Neuronal stem cell (in vitro differentiated cells): ENCODE measurements around the gene CAMTA1.
A peak's percentile ranks its signal among the peaks of the same experiment; 100 is the strongest.

Source experiments
- DNase-seq: peaks from one replicate; pipeline ENCODE4 v3.0.0-alpha.2; 2013; ENCODE audit warnings: low spot score
- H2AFZ ChIP-seq: one replicate; pipeline ENCODE4 v1.6.1; 2013; ENCODE audit warnings: mild to moderate bottlenecking, low read length, inconsistent platforms
- H2AK5ac ChIP-seq: 2 replicates; pipeline ENCODE4 v1.6.1; 2013; ENCODE audit warnings: low read depth, mild to moderate bottlenecking, inconsistent platforms, low read length, moderate library complexity, mixed read lengths
- H2BK120ac ChIP-seq: 2 replicates; pipeline ENCODE4 v1.6.1; 2013; ENCODE audit warnings: low read depth, mild to moderate bottlenecking, inconsistent platforms, low read length, moderate library complexity, mixed read lengths
- H2BK12ac ChIP-seq: one replicate; pipeline ENCODE4 v1.6.1; 2013; ENCODE audit warnings: low read length, inconsistent platforms
- H2BK15ac ChIP-seq: 2 replicates; pipeline ENCODE4 v1.6.1; 2013; ENCODE audit warnings: mild to moderate bottlenecking, low read length, inconsistent platforms, mixed read lengths
- H2BK5ac ChIP-seq: one replicate; pipeline ENCODE4 v1.6.1; 2013; ENCODE audit warnings: inconsistent platforms, mild to moderate bottlenecking, low read length, moderate library complexity
- H3K14ac ChIP-seq: one replicate; pipeline ENCODE4 v1.6.1; 2013; ENCODE audit warnings: low read length, inconsistent platforms
- H3K18ac ChIP-seq: 2 replicates; pipeline ENCODE4 v1.6.1; 2013; ENCODE audit warnings: low read length, inconsistent platforms
- H3K23ac ChIP-seq: 2 replicates; pipeline ENCODE4 v1.6.1; 2013; ENCODE audit warnings: low read depth, mild to moderate bottlenecking, mixed read lengths, low read length, inconsistent platforms; ENCODE audit not compliant: poor library complexity
- H3K27ac ChIP-seq: replicated peaks from 3 replicates; pipeline ENCODE4 v1.5.1; 2013; ENCODE audit warnings: low read length, inconsistent platforms
- H3K27me3 ChIP-seq, 3 experiments: 2 replicates each; pipeline ENCODE4 v1.6.1; 2013; ENCODE audit warnings: low read length in 3 of 3, mild to moderate bottlenecking in 2 of 3, inconsistent platforms in 1 of 3, low read depth in 1 of 3, mixed read lengths in 1 of 3, moderate library complexity in 1 of 3; ENCODE audit not compliant: control insufficient read depth in 3 of 3, insufficient read depth in 3 of 3
- H3K36me3 ChIP-seq, 2 donors: replicated peaks in 1 of 2; 2 replicates each; pipeline ENCODE4 v1.6.1; 2013; ENCODE audit warnings: low read length in 2 of 2; ENCODE audit not compliant: control insufficient read depth in 2 of 2, insufficient read depth in 2 of 2
- H3K4ac ChIP-seq: 2 replicates; pipeline ENCODE4 v1.6.1; 2013; ENCODE audit warnings: inconsistent platforms, mild to moderate bottlenecking, low read length, moderate library complexity
- H3K4me1 ChIP-seq, 2 donors: 1 replicate in 1 of 2; 2 replicates in 1 of 2; pipeline ENCODE4 v1.6.1; 2013; ENCODE audit warnings: low read length in 2 of 2, low read depth in 1 of 2; ENCODE audit not compliant: control insufficient read depth in 2 of 2, insufficient read depth in 1 of 2
- H3K4me2 ChIP-seq: one replicate; pipeline ENCODE4 v1.6.1; 2013; ENCODE audit warnings: mild to moderate bottlenecking, low read length, inconsistent platforms; ENCODE audit not compliant: insufficient read depth, poor library complexity, severe bottlenecking
- H3K4me3 ChIP-seq, 2 donors: 2 replicates each; pipeline ENCODE4 v1.5.1; 2013; ENCODE audit warnings: low read length in 2 of 2, mild to moderate bottlenecking in 2 of 2, inconsistent platforms in 1 of 2, moderate library complexity in 1 of 2
- H3K79me1 ChIP-seq: one replicate; pipeline ENCODE4 v1.6.1; 2013; ENCODE audit warnings: low read depth, mild to moderate bottlenecking, inconsistent platforms, low read length, moderate library complexity
- H3K9ac ChIP-seq: one replicate; pipeline ENCODE4 v1.6.1; 2013; ENCODE audit warnings: mild to moderate bottlenecking, low read depth, low read length, inconsistent platforms; ENCODE audit not compliant: poor library complexity
- H3K9me3 ChIP-seq, 2 donors: replicated peaks in 1 of 2; 2 replicates each; pipeline versions ENCODE3 to v1.6.1; 2013; ENCODE audit warnings: low read length in 2 of 2, mild to moderate bottlenecking in 2 of 2, inconsistent platforms in 1 of 2, low read depth in 1 of 2, mixed read lengths in 1 of 2, moderate library complexity in 1 of 2; ENCODE audit not compliant: control insufficient read depth in 2 of 2, insufficient read depth in 1 of 2
- H4K8ac ChIP-seq: one replicate; pipeline ENCODE4 v1.6.1; 2013; ENCODE audit warnings: low read depth, mild to moderate bottlenecking, inconsistent platforms, low read length, moderate library complexity
- H4K91ac ChIP-seq: one replicate; pipeline ENCODE4 v1.6.1; 2013; ENCODE audit warnings: low read length, low read depth, mild to moderate bottlenecking, inconsistent platforms; ENCODE audit not compliant: poor library complexity
- whole genome bisulfite sequencing, 2 donors: extraction: QIAGEN DNeasy Blood & Tissue Kit; methylation state at CpG; one replicate each; pipeline ENCODE4 v1.1.7; 2013; ENCODE audit warnings: missing lambda C conversion rate in 2 of 2, mixed read lengths in 1 of 2; ENCODE audit not compliant: insufficient read length in 2 of 2, insufficient replicate concordance in 1 of 2; ENCODE audit errors: extremely low coverage in 2 of 2; 5-methylcytosine and 5-hydroxymethylcytosine counted together

Gene CAMTA1

GRCh38 chr1:7406641-7407543 lies 621.6 kb downstream of the CAMTA1 start:
- H2BK5ac ChIP-seq, result no peak overlapping the region
- no peak overlapping the region for H2AK5ac ChIP-seq
- no peak overlapping the region for H4K91ac ChIP-seq
- H2BK120ac ChIP-seq, result no peak overlapping the region
- H2BK15ac ChIP-seq, result no peak overlapping the region
- peaks cover 0 to 2% of the 10 kb centered on the region in 2 donors for H3K4me1 ChIP-seq
- H3K27ac ChIP-seq, result no peak overlapping the region
- no peak for DNase-seq
- no peak overlapping the region for H3K18ac ChIP-seq
- H2AFZ ChIP-seq, result no peak overlapping the region
- H3K4ac ChIP-seq, result no peak overlapping the region
- H3K4me3 ChIP-seq, result no peak overlapping the region
- no peak overlapping the region for H4K8ac ChIP-seq
- peaks cover 0 to 1% of the 10 kb centered on the region in 2 donors for H3K9me3 ChIP-seq
- peaks cover 2% of the 10 kb centered on the region for H3K79me1 ChIP-seq
- no peak overlapping the region for H2BK12ac ChIP-seq
- H3K9ac ChIP-seq, result no peak overlapping the region
- no peak overlapping the region for H3K14ac ChIP-seq
- no peaks in the 10 kb centered on the region for H3K27me3 ChIP-seq
- WGBS, 2 donors, result no CpG with 5 or more reads among the region's 18 CpGs
- H3K36me3 ChIP-seq, result no peaks in the 10 kb centered on the region
- no peak overlapping the region for H3K4me2 ChIP-seq
- H3K23ac ChIP-seq, result peak overlapping the region; percentile 75

DNA sequence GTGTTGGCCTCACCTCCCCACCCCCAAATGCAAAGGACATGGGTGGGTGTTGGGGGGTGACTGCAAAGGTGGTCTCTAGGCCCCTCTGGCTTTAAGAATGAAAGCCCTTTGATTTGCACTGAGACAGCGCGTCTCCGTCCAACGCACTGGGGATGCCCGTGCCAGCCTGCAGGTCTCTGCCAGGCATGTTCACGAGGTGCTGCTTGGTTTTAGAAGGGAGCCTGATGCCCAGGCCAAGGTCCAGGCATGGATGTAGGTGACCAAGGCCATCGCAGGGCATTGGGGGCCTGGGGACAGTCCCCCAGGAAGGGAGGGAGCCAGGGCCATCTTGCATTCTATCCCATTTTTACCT lies 622.3 kb downstream of the CAMTA1 start:
- WGBS, 2 donors, result no CpG with 5 or more reads among the region's 7 CpGs
- no peak overlapping the region for H2AK5ac ChIP-seq
- H3K9ac ChIP-seq, result no peak overlapping the region
- no peaks in the 10 kb centered on the region for H3K36me3 ChIP-seq
- no peak overlapping the region for H3K14ac ChIP-seq
- H4K91ac ChIP-seq, result no peak overlapping the region
- no peak overlapping the region for H3K4me3 ChIP-seq
- H2BK120ac ChIP-seq, result no peak overlapping the region
- H2BK5ac ChIP-seq, result peak overlapping the region; percentile 39
- H3K23ac ChIP-seq, result peak overlapping the region; percentile 75
- peaks cover 0 to 2% of the 10 kb centered on the region in 2 donors for H3K4me1 ChIP-seq
- H3K27ac ChIP-seq, result no peak overlapping the region
- no peak overlapping the region for H3K4me2 ChIP-seq
- no peak overlapping the region for H2BK15ac ChIP-seq
- H3K79me1 ChIP-seq, result peaks cover 2% of the 10 kb centered on the region
- DNase-seq, result no peak
- H3K18ac ChIP-seq, result peak overlapping the region; percentile 64
- peaks cover 0 to 1% of the 10 kb centered on the region in 2 donors for H3K9me3 ChIP-seq
- H4K8ac ChIP-seq, result no peak overlapping the region
- H2BK12ac ChIP-seq, result no peak overlapping the region
- no peaks in the 10 kb centered on the region for H3K27me3 ChIP-seq
- H2AFZ ChIP-seq, result no peak overlapping the region
- H3K4ac ChIP-seq, result no peak overlapping the region

DNA sequence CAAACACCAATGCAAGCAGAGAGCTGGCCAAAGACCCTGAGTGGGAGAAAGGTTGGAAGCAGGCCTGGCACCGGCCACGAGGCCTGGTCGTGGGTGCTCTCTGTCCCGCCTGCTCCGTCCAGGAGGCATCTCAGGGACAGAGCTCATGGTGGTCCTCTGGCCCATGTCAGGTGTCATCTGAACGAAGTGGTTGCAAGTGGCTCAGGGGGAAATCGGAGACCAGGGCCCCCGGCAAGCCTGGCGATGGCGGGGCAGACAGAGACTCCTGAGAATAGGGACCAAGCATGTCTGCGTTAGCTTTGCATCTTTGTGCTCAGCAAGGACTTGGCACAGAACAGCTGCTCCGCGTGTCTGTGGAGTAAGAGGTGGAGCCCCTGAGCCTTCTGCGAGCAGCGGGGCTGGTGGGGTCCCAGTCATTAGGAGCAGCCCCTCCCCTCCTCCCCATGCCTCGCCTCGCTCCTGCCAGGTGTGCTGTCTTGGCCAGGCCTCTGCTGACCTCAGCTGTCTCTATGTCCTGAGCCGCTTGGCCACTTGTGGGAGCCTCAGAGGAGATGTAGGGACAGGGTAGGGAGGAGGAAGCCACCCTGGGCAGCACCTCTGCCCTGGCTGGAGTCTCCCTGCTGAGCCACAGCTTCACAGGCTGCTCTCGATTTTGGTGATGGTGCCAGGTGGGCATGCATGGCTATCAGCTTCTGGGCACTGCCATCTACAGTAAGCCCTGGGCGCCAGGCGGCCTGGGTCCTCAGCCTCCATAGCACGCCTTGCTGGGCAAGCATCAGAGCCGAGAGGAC lies 622.9 kb downstream of the CAMTA1 start:
- Histone ChIP-seq H4K91ac (no peak overlapping the region), H2BK5ac (peak overlapping the region; percentile 39), H3K4me2 (no peak overlapping the region), H3K79me1 (peaks cover 2% of the 10 kb centered on the region), H3K4me3 (no peak overlapping the region), H3K14ac (peak overlapping the region; percentile 89), H2AK5ac (no peak overlapping the region), H2AFZ (no peak overlapping the region), H3K36me3 (no peaks in the 10 kb centered on the region), H3K18ac (peak overlapping the region; percentile 80), H3K4me1 (peaks cover 0 to 2% of the 10 kb centered on the region in 2 donors), H3K9me3 (peaks cover 0 to 1% of the 10 kb centered on the region in 2 donors), H3K4ac (no peak overlapping the region), H3K23ac (peak overlapping the region; percentile 73), H2BK120ac (no peak overlapping the region), H4K8ac (no peak overlapping the region), H2BK12ac (peak overlapping the region; percentile 41), H3K27me3 (no peaks in the 10 kb centered on the region), H3K27ac (no peak overlapping the region), H3K9ac (peak overlapping the region; percentile 21), H2BK15ac (no peak overlapping the region)
- no CpG with 5 or more reads among the region's 23 CpGs for WGBS, 2 donors
- no peak for DNase-seq

GRCh38 chr1:7408771-7409150 lies 623.5 kb downstream of the CAMTA1 start:
- Histone ChIP-seq H2AFZ (no peak overlapping the region), H3K14ac (peak overlapping the region; percentile 89), H3K9ac (peak overlapping the region; percentile 12), H3K36me3 (no peaks in the 10 kb centered on the region), H3K4ac (no peak overlapping the region), H2BK12ac (no peak overlapping the region), H3K27ac (no peak overlapping the region), H3K23ac (peak overlapping the region; percentile 73), H3K4me1 (peaks cover 0 to 2% of the 10 kb centered on the region in 2 donors), H2BK120ac (no peak overlapping the region), H2BK5ac (peak overlapping the region; percentile 39), H4K8ac (no peak overlapping the region), H3K9me3 (peaks cover 0 to 1% of the 10 kb centered on the region in 2 donors), H3K27me3 (no peaks in the 10 kb centered on the region), H3K79me1 (peaks cover 2% of the 10 kb centered on the region), H3K4me3 (no peak overlapping the region), H2BK15ac (no peak overlapping the region), H3K18ac (peak overlapping the region; percentile 80), H2AK5ac (peak overlapping the region; percentile 46), H3K4me2 (no peak overlapping the region), H4K91ac (no peak overlapping the region)
- no CpG with 5 or more reads among the region's 5 CpGs for WGBS, 2 donors
- DNase-seq, result no peak
